HG03159 (cell line): ENCODE data around the gene LRRC8E.

Experiments used
- ATAC-seq: cut with Tn5 transposase; IDR thresholded peaks from one replicate; pipeline ENCODE4 v1.9.1; 2021; ENCODE audit warnings: mild to moderate bottlenecking, moderate library complexity; ENCODE audit not compliant: unreplicated experiment

The LRRC8E gene

GRCh38 chr19:7888145-7888825 is at the start of gene LRRC8E:
TSS of gene LRRC8E (plus strand) at chr19:7888510. CDS start at chr19:7895604, 7,094 bp downstream.
- no peak for ATAC-seq

GRCh38 chr19:7839476-7839875 is 48.8 kb upstream of the LRRC8E start:
- ATAC-seq = no peak

- no peak for ATAC-seq
Measured at GRCh38 chr19:7840629-7841028, 47.7 kb upstream of the LRRC8E start.

- ATAC-seq = no peak
Measured at GRCh38 chr19:7841751-7842660, 46.3 kb upstream of the LRRC8E start.

- ATAC-seq = no peak
Measured at GRCh38 chr19:7842661-7843294, 45.5 kb upstream of the LRRC8E start.

GRCh38 chr19:7843521-7843920 is 44.8 kb upstream of the LRRC8E start:
- no peak for ATAC-seq

GRCh38 chr19:7844405-7844804 is 43.9 kb upstream of the LRRC8E start:
- no peak for ATAC-seq

- no peak for ATAC-seq
Measured at GRCh38 chr19:7844951-7845350, 43.4 kb upstream of the LRRC8E start.

- ATAC-seq = no peak
Measured at GRCh38 chr19:7845390-7846154, 42.7 kb upstream of the LRRC8E start.

GRCh38 chr19:7846155-7846646 is 42.1 kb upstream of the LRRC8E start:
- no peak for ATAC-seq

- ATAC-seq = no peak
Measured at GRCh38 chr19:7847664-7848063, 40.6 kb upstream of the LRRC8E start.

- no peak for ATAC-seq
Measured at GRCh38 chr19:7848779-7849457, 39.4 kb upstream of the LRRC8E start.

- ATAC-seq = no peak
Measured at GRCh38 chr19:7849631-7849999, 38.7 kb upstream of the LRRC8E start.

GRCh38 chr19:7850000-7850813 is 38.1 kb upstream of the LRRC8E start:
- ATAC-seq = no peak

- no peak for ATAC-seq
Measured at GRCh38 chr19:7850945-7851622, 37.2 kb upstream of the LRRC8E start.

GRCh38 chr19:7851623-7852500 is 36.4 kb upstream of the LRRC8E start:
- ATAC-seq = no peak

- ATAC-seq = no peak
Measured at GRCh38 chr19:7852851-7853769, 35.2 kb upstream of the LRRC8E start.
